ENCODE results near the gene NUP98. TPM values are rescaled to one million over a fixed set of nuclear protein-coding genes. Genes with fewer than 3 reads are reported as not detected.

The NUP98 gene
- total and polyA plus RNA-seq, 2 of the 13 experiments (the other 11 are each of a cell fraction or from before 2014, with no cell fraction given), result 76.6 to 85.3 TPM

GRCh38 chr11:3841426-3842350 is 44.3 kb upstream of the NUP98 start (continued):
- TF ChIP-seq, protein P1, sequence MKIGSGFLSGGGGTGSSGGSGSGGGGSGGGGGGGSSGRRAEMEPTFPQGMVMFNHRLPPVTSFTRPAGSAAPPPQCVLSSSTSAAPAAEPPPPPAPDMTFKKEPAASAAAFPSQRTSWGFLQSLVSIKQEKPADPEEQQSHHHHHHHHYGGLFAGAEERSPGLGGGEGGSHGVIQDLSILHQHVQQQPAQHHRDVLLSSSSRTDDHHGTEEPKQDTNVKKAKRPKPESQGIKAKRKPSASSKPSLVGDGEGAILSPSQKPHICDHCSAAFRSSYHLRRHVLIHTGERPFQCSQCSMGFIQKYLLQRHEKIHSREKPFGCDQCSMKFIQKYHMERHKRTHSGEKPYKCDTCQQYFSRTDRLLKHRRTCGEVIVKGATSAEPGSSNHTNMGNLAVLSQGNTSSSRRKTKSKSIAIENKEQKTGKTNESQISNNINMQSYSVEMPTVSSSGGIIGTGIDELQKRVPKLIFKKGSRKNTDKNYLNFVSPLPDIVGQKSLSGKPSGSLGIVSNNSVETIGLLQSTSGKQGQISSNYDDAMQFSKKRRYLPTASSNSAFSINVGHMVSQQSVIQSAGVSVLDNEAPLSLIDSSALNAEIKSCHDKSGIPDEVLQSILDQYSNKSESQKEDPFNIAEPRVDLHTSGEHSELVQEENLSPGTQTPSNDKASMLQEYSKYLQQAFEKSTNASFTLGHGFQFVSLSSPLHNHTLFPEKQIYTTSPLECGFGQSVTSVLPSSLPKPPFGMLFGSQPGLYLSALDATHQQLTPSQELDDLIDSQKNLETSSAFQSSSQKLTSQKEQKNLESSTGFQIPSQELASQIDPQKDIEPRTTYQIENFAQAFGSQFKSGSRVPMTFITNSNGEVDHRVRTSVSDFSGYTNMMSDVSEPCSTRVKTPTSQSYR (CRISPR knock-in tag; IDR thresholded peaks at IDR 0.05; ENCODE audit: borderline replicate concordance), result no peak
- TF ChIP-seq, protein P2, sequence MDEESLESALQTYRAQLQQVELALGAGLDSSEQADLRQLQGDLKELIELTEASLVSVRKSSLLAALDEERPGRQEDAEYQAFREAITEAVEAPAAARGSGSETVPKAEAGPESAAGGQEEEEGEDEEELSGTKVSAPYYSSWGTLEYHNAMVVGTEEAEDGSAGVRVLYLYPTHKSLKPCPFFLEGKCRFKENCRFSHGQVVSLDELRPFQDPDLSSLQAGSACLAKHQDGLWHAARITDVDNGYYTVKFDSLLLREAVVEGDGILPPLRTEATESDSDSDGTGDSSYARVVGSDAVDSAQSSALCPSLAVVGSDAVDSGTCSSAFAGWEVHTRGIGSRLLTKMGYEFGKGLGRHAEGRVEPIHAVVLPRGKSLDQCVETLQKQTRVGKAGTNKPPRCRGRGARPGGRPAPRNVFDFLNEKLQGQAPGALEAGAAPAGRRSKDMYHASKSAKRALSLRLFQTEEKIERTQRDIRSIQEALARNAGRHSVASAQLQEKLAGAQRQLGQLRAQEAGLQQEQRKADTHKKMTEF (CRISPR knock-in tag; IDR thresholded peaks at IDR 0.05), result peak; percentile 87; the same call in 1 of the 2 replicates
- TF ChIP-seq ETV6 (CRISPR knock-in tag; conservative IDR thresholded peaks at IDR 0.05), result 0 out of 2 replicates have a peak, but pooled peaks have one; percentile 22
- TF ChIP-seq ZNF605 (CRISPR knock-in tag; IDR thresholded peaks at IDR 0.05), result no peak
- no peak for TF ChIP-seq RFXANK (CRISPR knock-in tag; IDR thresholded peaks at IDR 0.05)
- TF ChIP-seq, protein P3, sequence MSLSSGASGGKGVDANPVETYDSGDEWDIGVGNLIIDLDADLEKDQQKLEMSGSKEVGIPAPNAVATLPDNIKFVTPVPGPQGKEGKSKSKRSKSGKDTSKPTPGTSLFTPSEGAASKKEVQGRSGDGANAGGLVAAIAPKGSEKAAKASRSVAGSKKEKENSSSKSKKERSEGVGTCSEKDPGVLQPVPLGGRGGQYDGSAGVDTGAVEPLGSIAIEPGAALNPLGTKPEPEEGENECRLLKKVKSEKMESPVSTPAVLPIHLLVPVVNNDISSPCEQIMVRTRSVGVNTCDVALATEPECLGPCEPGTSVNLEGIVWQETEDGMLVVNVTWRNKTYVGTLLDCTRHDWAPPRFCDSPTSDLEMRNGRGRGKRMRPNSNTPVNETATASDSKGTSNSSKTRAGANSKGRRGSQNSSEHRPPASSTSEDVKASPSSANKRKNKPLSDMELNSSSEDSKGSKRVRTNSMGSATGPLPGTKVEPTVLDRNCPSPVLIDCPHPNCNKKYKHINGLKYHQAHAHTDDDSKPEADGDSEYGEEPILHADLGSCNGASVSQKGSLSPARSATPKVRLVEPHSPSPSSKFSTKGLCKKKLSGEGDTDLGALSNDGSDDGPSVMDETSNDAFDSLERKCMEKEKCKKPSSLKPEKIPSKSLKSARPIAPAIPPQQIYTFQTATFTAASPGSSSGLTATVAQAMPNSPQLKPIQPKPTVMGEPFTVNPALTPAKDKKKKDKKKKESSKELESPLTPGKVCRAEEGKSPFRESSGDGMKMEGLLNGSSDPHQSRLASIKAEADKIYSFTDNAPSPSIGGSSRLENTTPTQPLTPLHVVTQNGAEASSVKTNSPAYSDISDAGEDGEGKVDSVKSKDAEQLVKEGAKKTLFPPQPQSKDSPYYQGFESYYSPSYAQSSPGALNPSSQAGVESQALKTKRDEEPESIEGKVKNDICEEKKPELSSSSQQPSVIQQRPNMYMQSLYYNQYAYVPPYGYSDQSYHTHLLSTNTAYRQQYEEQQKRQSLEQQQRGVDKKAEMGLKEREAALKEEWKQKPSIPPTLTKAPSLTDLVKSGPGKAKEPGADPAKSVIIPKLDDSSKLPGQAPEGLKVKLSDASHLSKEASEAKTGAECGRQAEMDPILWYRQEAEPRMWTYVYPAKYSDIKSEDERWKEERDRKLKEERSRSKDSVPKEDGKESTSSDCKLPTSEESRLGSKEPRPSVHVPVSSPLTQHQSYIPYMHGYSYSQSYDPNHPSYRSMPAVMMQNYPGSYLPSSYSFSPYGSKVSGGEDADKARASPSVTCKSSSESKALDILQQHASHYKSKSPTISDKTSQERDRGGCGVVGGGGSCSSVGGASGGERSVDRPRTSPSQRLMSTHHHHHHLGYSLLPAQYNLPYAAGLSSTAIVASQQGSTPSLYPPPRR (CRISPR knock-in tag; IDR thresholded peaks at IDR 0.05; ENCODE audit: borderline replicate concordance), result 0 out of 2 replicates have a peak, but pooled peaks have one; percentile 28
- peak; percentile 66 for TF ChIP-seq ZNF781 (CRISPR knock-in tag; IDR thresholded peaks at IDR 0.05; ENCODE audit: borderline replicate concordance, not compliant biosample characterization)
- TF ChIP-seq, protein P4, sequence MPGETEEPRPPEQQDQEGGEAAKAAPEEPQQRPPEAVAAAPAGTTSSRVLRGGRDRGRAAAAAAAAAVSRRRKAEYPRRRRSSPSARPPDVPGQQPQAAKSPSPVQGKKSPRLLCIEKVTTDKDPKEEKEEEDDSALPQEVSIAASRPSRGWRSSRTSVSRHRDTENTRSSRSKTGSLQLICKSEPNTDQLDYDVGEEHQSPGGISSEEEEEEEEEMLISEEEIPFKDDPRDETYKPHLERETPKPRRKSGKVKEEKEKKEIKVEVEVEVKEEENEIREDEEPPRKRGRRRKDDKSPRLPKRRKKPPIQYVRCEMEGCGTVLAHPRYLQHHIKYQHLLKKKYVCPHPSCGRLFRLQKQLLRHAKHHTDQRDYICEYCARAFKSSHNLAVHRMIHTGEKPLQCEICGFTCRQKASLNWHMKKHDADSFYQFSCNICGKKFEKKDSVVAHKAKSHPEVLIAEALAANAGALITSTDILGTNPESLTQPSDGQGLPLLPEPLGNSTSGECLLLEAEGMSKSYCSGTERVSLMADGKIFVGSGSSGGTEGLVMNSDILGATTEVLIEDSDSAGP (CRISPR knock-in tag; IDR thresholded peaks at IDR 0.05; ENCODE audit: borderline replicate concordance), result peak; percentile 15; the same call in 1 of the 2 replicates
- TF ChIP-seq, protein P5, sequence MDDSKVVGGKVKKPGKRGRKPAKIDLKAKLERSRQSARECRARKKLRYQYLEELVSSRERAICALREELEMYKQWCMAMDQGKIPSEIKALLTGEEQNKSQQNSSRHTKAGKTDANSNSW (CRISPR knock-in tag; IDR thresholded peaks at IDR 0.05; ENCODE audit: borderline replicate concordance), result no peak
- TF ChIP-seq, protein P6, sequence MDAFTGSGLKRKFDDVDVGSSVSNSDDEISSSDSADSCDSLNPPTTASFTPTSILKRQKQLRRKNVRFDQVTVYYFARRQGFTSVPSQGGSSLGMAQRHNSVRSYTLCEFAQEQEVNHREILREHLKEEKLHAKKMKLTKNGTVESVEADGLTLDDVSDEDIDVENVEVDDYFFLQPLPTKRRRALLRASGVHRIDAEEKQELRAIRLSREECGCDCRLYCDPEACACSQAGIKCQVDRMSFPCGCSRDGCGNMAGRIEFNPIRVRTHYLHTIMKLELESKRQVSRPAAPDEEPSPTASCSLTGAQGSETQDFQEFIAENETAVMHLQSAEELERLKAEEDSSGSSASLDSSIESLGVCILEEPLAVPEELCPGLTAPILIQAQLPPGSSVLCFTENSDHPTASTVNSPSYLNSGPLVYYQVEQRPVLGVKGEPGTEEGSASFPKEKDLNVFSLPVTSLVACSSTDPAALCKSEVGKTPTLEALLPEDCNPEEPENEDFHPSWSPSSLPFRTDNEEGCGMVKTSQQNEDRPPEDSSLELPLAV (CRISPR knock-in tag; conservative IDR thresholded peaks at IDR 0.05; ENCODE audit: low read depth), result no peak
- no peak for TF ChIP-seq ZNF816 (CRISPR knock-in tag; IDR thresholded peaks at IDR 0.05; ENCODE audit: borderline replicate concordance)
- TF ChIP-seq EEA1 (CRISPR knock-in tag; IDR thresholded peaks at IDR 0.05; ENCODE audit: borderline replicate concordance), result peak; percentile 65; the same call in 1 of the 2 replicates
- peak; percentile 52 for TF ChIP-seq HOXA3 (CRISPR knock-in tag; IDR thresholded peaks at IDR 0.05)
- TF ChIP-seq ONECUT2 (CRISPR knock-in tag; IDR thresholded peaks at IDR 0.05), result peak; percentile 25
